Measurements from ENCODE around the gene CHADL. TPM values are rescaled to one million over a fixed set of nuclear protein-coding genes. Genes with fewer than 3 reads are reported as not detected.
"Not testable (repeated sequence)": the region's sequence is repeated elsewhere in the genome, so short reads cannot be mapped to it uniquely, and the experiment has no call there.

CHADL gene
- total RNA-seq, 1 experiment from 2014 or later, result 1.2 TPM

DNA sequence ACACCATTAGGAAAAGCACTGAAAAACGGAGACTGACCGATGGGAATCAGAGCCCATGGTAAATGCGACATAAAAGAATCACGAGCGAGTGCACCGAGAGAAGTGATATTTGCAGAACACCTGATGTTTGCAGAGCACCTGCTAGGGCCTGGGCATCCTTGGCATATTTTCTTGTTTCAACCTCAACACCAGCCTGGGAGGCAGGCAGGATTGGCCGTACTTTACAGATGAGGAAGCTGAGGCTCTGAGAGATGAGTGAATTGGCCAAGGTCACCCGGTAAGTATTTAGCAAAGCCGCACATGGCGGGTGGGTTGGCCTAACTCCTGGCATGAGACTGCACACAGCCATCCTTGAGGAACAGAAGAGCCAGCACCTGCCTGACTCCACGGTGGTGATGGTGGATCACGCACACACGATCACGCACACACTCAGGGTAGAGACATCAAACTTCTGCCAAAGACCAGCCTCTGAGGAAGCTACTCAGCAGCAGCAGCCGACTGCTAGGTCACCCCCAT lies 21.6 kb upstream of the CHADL start:
- ChIA-PET POLR2A (ENCODE audit: unreplicated experiment) (no interaction called here), CTCF (no interaction called here)
- Histone ChIP-seq H3K27me3 (ENCODE audit: low read length) (no peaks in the 10 kb centered on the region), H3K9ac (ENCODE audit: low read length) (no peak overlapping the region), H3K4me1 (ENCODE audit: insufficient read depth, low read length) (peaks cover 4% of the 10 kb centered on the region), H3K9me3 (ENCODE audit: low read length) (no peaks in the 10 kb centered on the region), H3K27ac (ENCODE audit: low read length) (no peak overlapping the region), H4K20me1 (ENCODE audit: low read length) (no peaks in the 10 kb centered on the region), H3K4me3 (ENCODE audit: low read length) (no peak overlapping the region), H3K79me2 (ENCODE audit: low read length) (no peaks in the 10 kb centered on the region), H3F3A (ENCODE audit: low read length, unreplicated experiment) (no peaks in the 10 kb centered on the region), H3K4me2 (ENCODE audit: low read length) (no peak overlapping the region), H3K36me3 (ENCODE audit: low read depth, low read length) (peaks cover 41% of the 10 kb centered on the region), H3K9me2 (replicated peaks; ENCODE audit: low read length) (no peaks in the 10 kb centered on the region), H2AFZ (ENCODE audit: low read length) (no peak overlapping the region)
- ATAC-seq (no peak), DNase-seq (no peak)
- no TSS peak for BruUV-seq (replicated peaks)
- intact Hi-C loops (cut with micrococcal nuclease), result no loop called here
- TF ChIP-seq EZH2phosphoT487 (IDR thresholded peaks at IDR 0.05; ENCODE audit: borderline replicate concordance, low read length), result no peak
- TF ChIP-seq EZH2 (IDR thresholded peaks at IDR 0.05; ENCODE audit: low read length, unreplicated experiment), result no peak
- TF ChIP-seq, protein P1, sequence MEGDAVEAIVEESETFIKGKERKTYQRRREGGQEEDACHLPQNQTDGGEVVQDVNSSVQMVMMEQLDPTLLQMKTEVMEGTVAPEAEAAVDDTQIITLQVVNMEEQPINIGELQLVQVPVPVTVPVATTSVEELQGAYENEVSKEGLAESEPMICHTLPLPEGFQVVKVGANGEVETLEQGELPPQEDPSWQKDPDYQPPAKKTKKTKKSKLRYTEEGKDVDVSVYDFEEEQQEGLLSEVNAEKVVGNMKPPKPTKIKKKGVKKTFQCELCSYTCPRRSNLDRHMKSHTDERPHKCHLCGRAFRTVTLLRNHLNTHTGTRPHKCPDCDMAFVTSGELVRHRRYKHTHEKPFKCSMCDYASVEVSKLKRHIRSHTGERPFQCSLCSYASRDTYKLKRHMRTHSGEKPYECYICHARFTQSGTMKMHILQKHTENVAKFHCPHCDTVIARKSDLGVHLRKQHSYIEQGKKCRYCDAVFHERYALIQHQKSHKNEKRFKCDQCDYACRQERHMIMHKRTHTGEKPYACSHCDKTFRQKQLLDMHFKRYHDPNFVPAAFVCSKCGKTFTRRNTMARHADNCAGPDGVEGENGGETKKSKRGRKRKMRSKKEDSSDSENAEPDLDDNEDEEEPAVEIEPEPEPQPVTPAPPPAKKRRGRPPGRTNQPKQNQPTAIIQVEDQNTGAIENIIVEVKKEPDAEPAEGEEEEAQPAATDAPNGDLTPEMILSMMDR (conservative IDR thresholded peaks at IDR 0.05; ENCODE audit: low read depth, low read length), result no peak

DNA sequence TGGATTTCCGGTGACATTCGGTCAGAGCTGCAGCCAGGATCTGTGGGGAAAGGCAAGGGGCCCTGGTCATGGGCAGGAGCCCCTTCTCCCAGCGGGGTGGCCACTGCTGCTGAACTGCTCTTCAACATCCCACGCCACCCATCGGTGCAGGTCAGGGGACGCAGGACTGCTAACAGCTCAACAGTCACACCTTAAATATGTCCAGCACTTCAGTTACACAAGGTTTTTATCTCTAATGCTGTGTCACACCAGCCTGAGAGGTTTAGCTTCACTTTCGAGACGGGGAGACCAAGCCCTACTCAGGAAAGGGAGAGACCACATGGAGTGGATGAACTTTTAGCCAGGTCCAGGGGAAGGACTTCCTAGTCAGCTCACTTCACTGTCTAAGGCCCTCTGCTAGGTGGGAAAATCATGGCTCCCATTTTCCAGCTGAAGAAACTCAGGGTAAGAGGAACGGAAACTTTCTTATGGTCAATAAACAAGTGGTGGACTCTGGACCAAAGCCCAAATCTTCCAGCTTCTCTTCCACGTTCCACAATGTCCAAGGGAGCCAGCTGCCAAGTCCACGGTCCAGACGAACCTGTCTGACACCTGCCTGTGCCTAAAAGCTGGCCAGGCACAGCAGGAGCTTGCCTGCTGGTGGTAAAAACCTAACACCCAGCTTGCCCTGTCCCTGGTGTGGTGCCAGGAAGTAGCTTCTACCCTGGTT lies 21.0 kb upstream of the CHADL start:
- peaks cover 10% of the 10 kb centered on the region for H3K4me1 ChIP-seq (ENCODE audit: insufficient read depth, low read length)
- no peak overlapping the region for H3K4me2 ChIP-seq (ENCODE audit: low read length)
- peaks cover 41% of the 10 kb centered on the region for H3K36me3 ChIP-seq (ENCODE audit: low read depth, low read length)
- no peaks in the 10 kb centered on the region for H3K27me3 ChIP-seq (ENCODE audit: low read length)
- no peak overlapping the region for H2AFZ ChIP-seq (ENCODE audit: low read length)
- H3K9me2 ChIP-seq (replicated peaks; ENCODE audit: low read length), result no peaks in the 10 kb centered on the region
- no TSS peak for BruUV-seq (replicated peaks)
- H3F3A ChIP-seq (ENCODE audit: low read length, unreplicated experiment), result no peaks in the 10 kb centered on the region
- H3K4me3 ChIP-seq (ENCODE audit: low read length), result no peak overlapping the region
- CTCF ChIA-PET, result no interaction called here
- H3K79me2 ChIP-seq (ENCODE audit: low read length), result no peaks in the 10 kb centered on the region
- no peak overlapping the region for H3K9ac ChIP-seq (ENCODE audit: low read length)
- no peak overlapping the region for H3K27ac ChIP-seq (ENCODE audit: low read length)
- H4K20me1 ChIP-seq (ENCODE audit: low read length), result no peaks in the 10 kb centered on the region
- ATAC-seq, result no peak
- intact Hi-C loops (cut with micrococcal nuclease), result no loop called here
- DNase-seq, result no peak
- TF ChIP-seq, protein P1 (conservative IDR thresholded peaks at IDR 0.05; ENCODE audit: low read depth, low read length), result no peak
- TF ChIP-seq EZH2 (IDR thresholded peaks at IDR 0.05; ENCODE audit: low read length, unreplicated experiment), result no peak
- no peak for TF ChIP-seq EZH2phosphoT487 (IDR thresholded peaks at IDR 0.05; ENCODE audit: borderline replicate concordance, low read length)
- POLR2A ChIA-PET (ENCODE audit: unreplicated experiment), result no interaction called here
- no peaks in the 10 kb centered on the region for H3K9me3 ChIP-seq (ENCODE audit: low read length)

DNA sequence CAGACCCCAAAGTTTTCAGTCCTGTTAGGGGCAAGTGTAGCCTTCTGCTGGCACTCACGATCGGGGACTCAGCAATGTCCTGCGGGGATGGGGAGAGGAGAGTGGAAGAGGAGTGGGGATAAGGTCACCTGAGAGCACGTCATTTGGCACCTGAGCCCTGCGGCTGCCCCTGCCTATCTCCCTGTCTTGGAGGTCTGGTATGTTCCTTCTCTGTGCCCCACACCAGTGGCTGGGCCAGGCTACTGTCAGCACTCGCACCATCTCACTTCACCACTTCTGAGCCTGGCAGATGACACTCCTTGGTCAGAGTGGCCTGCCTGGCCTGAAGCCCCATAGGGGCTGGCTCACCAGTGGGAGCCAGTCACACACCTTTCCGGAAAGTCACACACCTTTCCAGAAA lies 20.1 kb upstream of the CHADL start:
- Histone ChIP-seq H3K4me2 (ENCODE audit: low read length) (no peak overlapping the region), H2AFZ (ENCODE audit: low read length) (no peak overlapping the region), H3K9ac (ENCODE audit: low read length) (no peak overlapping the region), H3K27ac (ENCODE audit: low read length) (no peak overlapping the region), H3K9me2 (replicated peaks; ENCODE audit: low read length) (no peaks in the 10 kb centered on the region), H3K79me2 (ENCODE audit: low read length) (0 out of 2 replicates have a peak, but pooled peaks cover 2% of the 10 kb centered on the region), H3K4me1 (ENCODE audit: insufficient read depth, low read length) (peaks cover 18% of the 10 kb centered on the region), H4K20me1 (ENCODE audit: low read length) (no peaks in the 10 kb centered on the region), H3K4me3 (ENCODE audit: low read length) (no peak overlapping the region), H3K27me3 (ENCODE audit: low read length) (no peaks in the 10 kb centered on the region), H3K9me3 (ENCODE audit: low read length) (no peaks in the 10 kb centered on the region), H3K36me3 (ENCODE audit: low read depth, low read length) (peaks cover 43% of the 10 kb centered on the region), H3F3A (ENCODE audit: low read length, unreplicated experiment) (no peaks in the 10 kb centered on the region)
- intact Hi-C loops (cut with micrococcal nuclease), result no loop called here
- ChIA-PET CTCF (no interaction called here), POLR2A (ENCODE audit: unreplicated experiment) (no interaction called here)
- BruUV-seq (replicated peaks), result no TSS peak
- ATAC-seq (no peak), DNase-seq (no peak)
- TF ChIP-seq, protein P1 (conservative IDR thresholded peaks at IDR 0.05; ENCODE audit: low read depth, low read length), result no peak
- TF ChIP-seq EZH2 (IDR thresholded peaks at IDR 0.05; ENCODE audit: low read length, unreplicated experiment), result no peak
- TF ChIP-seq EZH2phosphoT487 (IDR thresholded peaks at IDR 0.05; ENCODE audit: borderline replicate concordance, low read length), result no peak

DNA sequence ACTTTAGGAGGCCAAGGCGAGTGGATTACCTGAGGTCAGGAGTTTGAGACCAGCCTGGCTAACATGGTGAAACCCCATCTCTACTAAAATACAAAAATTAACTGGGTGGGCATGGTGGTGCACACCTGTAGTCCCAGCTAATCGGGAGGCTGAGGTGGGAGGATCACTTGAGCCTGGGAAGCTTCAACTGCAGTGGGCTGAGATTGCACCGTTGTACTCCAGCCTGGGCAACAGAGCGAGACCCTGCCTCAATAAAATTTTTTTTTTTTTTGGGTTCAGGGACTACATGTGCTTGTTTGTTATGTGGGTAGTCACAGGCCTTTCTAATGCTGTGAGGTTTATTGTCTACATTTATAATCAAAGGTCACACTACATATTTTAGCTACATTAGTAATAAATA lies 19.0 kb upstream of the CHADL start:
- H3K27ac ChIP-seq (ENCODE audit: low read length); H4K20me1 ChIP-seq (ENCODE audit: low read length); H3K9ac ChIP-seq (ENCODE audit: low read length); H3K9me2 ChIP-seq (replicated peaks; ENCODE audit: low read length); ATAC-seq; H3K9me3 ChIP-seq (ENCODE audit: low read length); H3K4me2 ChIP-seq (ENCODE audit: low read length); BruUV-seq (replicated peaks); H3K79me2 ChIP-seq (ENCODE audit: low read length); H3K27me3 ChIP-seq (ENCODE audit: low read length); intact Hi-C loops (cut with micrococcal nuclease); POLR2A ChIA-PET (ENCODE audit: unreplicated experiment); H3K4me3 ChIP-seq (ENCODE audit: low read length); CTCF ChIA-PET; H2AFZ ChIP-seq (ENCODE audit: low read length); DNase-seq; H3F3A ChIP-seq (ENCODE audit: low read length, unreplicated experiment): not testable (repeated sequence)
- Histone ChIP-seq H3K36me3 (ENCODE audit: low read depth, low read length) (peaks cover 38% of the 10 kb centered on the region), H3K4me1 (ENCODE audit: insufficient read depth, low read length) (peaks cover 18% of the 10 kb centered on the region)

All from PC-3 (cell line).